Vagina (tissue), 2 donors: ENCODE measurements around the gene CELSR2.

Experiments used
- CTCF ChIP-seq, 3 experiments: fragments of 450-650 bp in 2 of 3; fragments of 200-600 bp in 1 of 3; sonication (generic) in 1 of 3; IDR thresholded peaks; one replicate each; pipeline ENCODE4 v1.5.1; 2017 to 2019; ENCODE audit warnings: antibody characterized with exemption in 3 of 3, mild to moderate bottlenecking in 2 of 3, moderate library complexity in 2 of 3
- POLR2A ChIP-seq, 2 donors: fragments of 450-650 bp; IDR thresholded peaks; one replicate each; pipeline ENCODE4 v1.6.1; 2017; ENCODE audit warnings: antibody characterized with exemption in 2 of 2, mild to moderate bottlenecking in 2 of 2, moderate library complexity in 2 of 2

GRCh38 chr1:109277434-109278204, 28.3 kb downstream of the CELSR2 start:
- TF ChIP-seq POLR2A (IDR thresholded peaks at IDR 0.05) (no peak), CTCF (IDR thresholded peaks at IDR 0.05) (peak; percentile 65 to 71 (median 71))
